HL-60/S4 treated with retinoic acid at 250 ng/mL for 4 days and 3 days (cell line): ENCODE measurements around the gene ZNF74.

ENCODE experiments used
- in situ Hi-C: fragments of 300-500 bp; cut with MboI; formaldehyde crosslinking; loops from 2 replicates; pipeline ENCODE4 v1.7.0; 2022; ENCODE audit warnings: low sequenced_read_pairs

ZNF74 gene

DNA sequence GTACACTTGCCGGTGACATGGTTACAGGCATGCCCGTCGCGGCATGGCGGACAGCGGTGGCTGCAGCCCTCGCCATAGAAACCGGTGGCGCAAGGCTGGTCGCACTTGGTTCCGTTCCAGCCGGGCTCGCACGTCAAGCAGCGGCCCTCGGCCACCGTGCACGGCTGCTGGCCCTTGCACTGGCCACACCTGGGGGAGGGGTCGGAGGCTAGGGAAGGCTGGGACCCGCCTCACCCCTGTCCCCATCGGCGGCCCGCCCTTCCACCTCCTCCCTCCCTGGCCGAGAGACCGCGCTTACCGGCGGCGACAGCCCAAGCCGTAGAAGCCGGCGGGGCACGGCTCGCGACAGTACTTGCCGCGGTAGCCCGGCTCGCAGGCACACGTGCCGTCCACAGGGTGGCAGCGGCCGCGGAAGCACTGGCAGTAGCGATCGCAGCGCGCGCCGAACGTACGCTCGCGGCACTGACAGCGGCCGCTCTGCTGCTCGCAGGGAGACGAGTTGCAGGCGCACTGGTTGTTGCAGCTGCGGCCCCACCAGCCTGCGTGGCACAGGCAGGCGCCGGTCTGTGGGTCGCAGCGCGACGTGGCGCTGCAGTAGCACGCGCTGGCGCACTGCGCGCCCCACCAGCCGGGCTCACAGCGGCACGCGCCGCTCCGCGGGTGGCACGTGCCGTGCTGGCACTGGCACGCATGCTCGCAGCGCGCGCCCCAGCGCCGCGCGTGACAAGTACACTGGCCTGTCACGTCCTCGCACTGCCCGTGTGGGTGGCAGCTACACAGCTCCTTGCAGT lies 37.0 kb downstream of the ZNF74 start:
- in situ Hi-C loops = no loop called here

- in situ Hi-C loops = no loop called here
Measured at GRCh38 chr22:20431511-20432192, 37.7 kb downstream of the ZNF74 start.

DNA sequence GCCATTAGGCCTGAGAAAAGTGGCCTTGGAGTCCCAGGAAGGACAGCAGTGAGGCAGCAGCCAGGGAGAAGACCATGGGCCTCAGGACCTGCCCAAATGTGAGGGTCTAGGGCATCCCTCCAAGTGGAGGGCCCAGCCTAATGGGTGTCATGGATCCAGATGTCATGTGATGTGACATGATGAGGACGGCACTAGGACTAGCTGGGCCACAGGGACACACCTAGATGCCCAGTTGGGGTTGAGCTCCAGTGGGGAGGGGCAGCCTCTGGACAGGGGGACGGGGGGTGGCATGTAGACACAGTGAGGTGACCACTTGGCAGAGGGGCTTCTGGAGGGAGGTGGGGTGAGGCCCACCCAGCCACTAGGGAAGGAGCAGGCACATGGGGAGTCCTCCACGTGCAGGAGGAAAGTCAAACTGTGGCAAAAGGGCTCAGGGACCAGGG lies 38.3 kb downstream of the ZNF74 start:
- in situ Hi-C loops = no loop called here

- in situ Hi-C loops = no loop called here
Measured at GRCh38 chr22:20433191-20433590, 39.2 kb downstream of the ZNF74 start.

- in situ Hi-C loops = no loop called here
Measured at GRCh38 chr22:20433686-20434241, 39.8 kb downstream of the ZNF74 start.

- in situ Hi-C loops = no loop called here
Measured at GRCh38 chr22:20434264-20434751, 40.4 kb downstream of the ZNF74 start.

DNA sequence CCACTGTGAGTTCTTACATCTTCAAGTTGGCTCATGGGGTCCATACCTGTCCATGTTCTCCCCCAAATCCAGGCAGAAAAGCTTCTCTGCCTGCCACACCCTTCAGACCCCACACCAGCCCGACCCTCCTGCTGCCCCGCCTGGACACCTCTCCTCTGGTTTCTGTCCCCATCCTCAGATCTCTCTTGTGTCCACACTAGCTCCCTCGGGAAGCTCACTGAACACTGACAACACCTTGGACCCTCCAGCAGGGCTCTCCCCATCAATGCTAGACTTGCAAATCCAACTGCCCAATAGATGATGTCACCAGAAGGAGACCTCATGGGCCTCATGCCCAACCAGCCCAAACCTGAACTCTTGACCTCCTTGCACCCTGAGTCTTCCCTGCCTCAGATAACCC lies 40.8 kb downstream of the ZNF74 start:
- in situ Hi-C loops = no loop called here

GRCh38 chr22:20435436-20436306 lies 41.7 kb downstream of the ZNF74 start:
- in situ Hi-C loops = no loop called here

DNA sequence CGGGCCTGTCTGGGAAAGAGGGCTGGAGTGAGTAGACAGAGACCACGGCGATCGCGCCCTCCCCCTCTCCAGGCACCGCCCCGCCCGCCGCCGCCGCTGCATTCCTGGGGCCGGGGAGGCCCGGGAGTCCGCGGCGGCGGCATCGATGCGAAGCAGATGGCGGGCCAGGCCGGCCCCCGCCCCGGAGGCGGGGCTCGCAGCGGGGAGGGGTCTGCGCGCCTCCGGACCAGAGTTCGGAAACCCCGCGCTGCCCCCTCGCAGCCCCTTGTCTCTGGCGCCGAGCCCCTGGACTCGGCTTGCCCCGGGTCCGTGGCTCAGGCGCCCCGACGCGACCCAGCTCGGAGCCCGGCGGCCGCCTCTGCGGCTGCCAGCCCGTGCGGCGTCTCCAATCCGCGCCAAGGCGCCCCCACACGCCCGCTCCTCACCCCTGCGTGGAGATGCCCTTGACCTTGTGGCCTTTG lies 42.4 kb downstream of the ZNF74 start:
- in situ Hi-C loops = no loop called here

DNA sequence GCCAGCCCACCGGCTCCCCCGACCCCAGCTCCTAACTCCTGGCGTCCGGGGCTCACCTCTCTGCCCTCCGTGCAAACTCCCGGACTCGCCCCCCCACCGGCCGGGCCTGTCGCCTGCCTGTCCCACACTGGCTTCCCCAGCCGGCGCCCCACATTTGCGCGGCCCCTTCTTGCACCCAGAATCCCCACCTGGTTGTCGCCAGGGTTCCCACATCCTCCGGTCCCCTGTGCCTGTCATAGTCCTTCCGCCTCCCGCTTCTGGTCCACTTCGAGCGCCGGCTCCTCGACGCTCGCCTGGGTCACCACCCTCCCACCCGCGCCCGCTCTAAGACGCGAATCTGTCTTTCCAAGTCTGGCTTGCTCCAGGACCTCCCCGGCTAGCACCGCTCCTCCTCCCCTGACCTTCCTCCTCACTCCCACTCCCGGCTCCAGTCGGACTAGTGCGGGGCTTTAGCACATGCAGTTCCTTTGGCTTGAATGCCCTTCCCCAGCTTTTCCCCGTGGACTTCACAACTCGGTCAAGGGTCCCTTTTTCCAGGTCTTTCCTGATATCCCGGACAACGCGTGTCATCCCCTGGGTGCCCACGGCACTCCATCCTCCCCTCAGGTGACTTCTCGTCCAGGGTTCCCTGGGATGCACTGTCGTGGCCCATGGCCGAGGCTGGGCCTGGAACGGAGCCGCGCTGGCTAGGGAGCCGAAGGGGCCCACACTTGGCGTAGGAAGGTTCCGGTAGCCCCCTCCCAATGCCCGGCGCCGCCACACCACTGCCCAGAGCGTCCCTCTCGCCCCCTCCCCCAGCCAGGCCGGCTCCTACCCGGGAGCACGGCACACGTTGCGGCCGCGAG lies 43.0 kb downstream of the ZNF74 start:
- in situ Hi-C loops = no loop called here

DNA sequence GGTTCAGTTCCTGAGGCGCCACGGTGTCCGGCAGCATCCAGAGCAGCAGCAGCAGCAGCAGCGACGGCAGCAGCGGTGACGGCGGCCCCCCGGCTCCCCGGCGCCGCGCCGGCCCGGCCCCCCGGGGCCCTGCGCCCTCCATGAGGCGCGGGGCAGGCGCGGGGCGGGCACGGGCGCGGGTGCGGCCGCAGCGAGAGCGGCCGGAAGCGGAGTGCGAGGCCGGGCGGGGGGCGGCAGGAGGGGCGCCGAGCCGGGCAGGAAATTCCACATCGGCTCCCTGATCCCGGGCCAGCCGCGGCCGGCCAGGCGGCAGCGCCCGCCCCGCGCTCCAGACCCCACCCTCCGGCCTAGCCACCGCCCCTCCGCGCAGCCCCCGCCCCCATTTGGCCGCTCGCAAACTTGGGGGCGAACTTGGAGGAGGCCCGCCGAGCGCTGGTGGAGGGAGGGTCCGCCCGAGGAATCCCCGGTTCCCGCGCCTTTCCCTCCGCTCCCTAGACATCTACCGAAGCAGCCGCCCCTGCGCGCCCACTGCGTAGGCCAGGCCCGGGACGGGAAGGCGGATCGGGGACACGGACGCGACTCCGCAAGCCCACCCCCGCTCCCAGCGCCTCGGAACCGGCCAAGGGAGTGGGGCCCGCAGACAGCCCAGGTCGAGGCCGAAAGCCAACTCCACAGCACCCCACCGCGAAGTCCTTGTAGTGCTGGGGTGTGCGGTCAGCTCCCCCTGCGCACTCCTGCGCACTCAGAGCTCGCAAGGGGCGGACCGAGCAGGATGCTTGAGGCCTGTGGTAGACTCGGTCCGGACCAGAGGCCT lies 43.9 kb downstream of the ZNF74 start, which contains the start of gene SCARF2:
Gene SCARF2 (minus strand): TSS at position 213 of the 814 bp plus-strand sequence. CDS start 71 bp downstream, at position 142.
- in situ Hi-C loops = no loop called here

- in situ Hi-C loops = no loop called here
Measured at GRCh38 chr22:20438427-20438677, 44.4 kb downstream of the ZNF74 start.

- in situ Hi-C loops = no loop called here
Measured at GRCh38 chr22:20438678-20439492, 44.9 kb downstream of the ZNF74 start.

DNA sequence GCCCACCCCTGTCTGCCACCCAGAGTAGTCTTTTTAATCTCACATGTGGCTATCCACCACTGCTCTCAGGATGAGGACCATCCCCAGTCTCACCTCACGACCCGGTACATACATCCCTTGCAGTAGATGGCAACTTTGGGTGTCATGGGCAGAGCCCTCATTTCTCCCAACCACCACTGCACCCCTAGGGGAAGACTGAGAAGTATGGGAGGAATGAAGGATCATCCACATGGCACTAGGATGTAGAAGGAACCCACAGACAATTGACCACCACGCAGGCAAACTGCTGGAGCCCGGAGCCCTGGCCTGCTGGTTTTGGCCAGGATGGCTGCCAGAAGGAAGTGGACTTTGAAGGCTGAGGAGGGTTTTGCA lies 45.6 kb downstream of the ZNF74 start:
- in situ Hi-C loops = no loop called here

DNA sequence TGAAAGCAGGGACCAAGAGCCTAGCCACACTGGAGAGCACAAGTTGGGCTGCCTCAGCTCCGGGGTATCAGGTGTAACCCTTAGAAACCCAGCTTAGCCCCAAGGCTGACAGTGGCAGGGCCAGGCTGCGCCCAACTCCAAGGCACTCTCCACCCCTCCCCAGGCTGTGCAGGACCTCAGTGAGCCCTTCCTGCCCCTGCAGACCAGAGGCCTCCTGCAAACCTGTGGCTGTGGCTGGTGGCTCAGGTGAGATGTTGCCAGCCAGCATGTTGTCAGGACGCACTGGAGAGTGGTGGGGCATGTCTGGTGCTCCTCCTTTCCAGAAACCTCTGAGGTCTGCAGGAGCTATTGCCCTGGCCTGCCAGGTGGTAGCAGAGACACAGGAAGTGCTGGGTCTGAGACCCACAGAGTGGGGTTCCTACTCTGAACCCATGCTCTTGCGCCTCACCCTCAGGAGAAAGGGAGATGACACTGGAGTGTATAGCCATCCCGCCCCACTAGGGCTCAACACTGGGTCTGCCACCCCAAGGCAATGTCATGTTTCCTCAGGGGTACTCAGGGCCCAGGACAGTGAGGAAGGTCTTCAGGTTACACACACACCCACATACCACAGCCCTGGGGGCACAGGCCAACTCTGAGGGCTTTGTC lies 46.1 kb downstream of the ZNF74 start:
- in situ Hi-C loops = no loop called here

DNA sequence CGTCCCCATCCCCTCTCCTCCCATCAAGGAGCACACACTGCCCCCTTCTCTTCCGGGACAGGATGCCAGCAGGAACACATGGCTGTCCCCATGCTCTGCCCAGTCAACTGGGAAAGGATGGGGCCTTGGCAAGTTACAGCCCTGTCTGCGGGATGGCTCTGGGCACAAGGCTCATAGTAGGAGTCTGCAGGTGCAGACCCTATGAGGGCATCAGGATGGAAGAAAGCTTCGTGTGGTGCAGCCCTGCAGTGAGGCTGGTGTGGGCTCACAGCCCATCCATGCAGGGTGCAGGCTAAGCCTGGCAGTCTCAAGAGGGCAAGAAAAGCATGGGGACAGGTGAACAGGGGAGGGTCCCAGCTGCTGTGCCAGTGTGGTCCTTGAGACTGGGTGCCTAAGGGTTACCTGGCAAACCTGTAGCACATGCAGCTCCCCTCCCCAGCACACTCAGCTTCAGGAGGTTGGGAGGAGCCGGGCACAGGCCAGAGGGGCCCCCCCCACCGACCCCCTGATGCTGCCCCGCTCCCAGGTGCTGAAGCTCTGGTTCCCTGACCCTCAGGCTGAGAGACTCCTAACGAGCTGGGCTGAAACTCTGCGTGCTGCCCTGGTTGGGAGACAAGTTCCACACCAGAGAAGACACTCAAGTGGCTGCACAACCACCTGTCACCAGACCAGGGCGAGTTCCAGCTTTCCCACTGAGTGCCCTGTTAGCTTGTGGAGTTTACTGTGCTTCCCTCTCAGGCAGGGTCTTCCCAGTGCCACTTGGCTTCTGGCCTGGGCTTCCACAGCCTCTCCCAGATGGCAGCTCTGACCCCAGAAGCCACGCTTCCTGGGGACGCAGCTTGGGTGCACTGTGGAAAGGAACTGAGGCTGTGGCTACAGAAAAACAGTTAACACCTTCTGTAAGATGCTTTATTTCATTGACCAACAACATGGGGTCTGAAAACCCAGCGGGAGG lies 47.0 kb downstream of the ZNF74 start:
- in situ Hi-C loops = no loop called here
